Body of pancreas (tissue), 4 donors: ENCODE measurements around the gene KLHDC10.

Experiments used
- POLR2A ChIP-seq, 3 donors: fragments of 450-650 bp; IDR thresholded peaks; one replicate each; pipeline ENCODE4 v1.6.1; 2016; ENCODE audit warnings: antibody characterized with exemption in 3 of 3, mild to moderate bottlenecking in 2 of 3
- TF ChIP-seq, protein P1 (sequence below), 7 experiments: fragments of 450-650 bp in 4 of 7; fragments of 200-600 bp in 3 of 7; sonication (generic) in 3 of 7; IDR thresholded peaks; one replicate each; pipeline ENCODE4 v1.5.1; 2016 to 2019; ENCODE audit warnings: antibody characterized with exemption in 7 of 7

DNA sequence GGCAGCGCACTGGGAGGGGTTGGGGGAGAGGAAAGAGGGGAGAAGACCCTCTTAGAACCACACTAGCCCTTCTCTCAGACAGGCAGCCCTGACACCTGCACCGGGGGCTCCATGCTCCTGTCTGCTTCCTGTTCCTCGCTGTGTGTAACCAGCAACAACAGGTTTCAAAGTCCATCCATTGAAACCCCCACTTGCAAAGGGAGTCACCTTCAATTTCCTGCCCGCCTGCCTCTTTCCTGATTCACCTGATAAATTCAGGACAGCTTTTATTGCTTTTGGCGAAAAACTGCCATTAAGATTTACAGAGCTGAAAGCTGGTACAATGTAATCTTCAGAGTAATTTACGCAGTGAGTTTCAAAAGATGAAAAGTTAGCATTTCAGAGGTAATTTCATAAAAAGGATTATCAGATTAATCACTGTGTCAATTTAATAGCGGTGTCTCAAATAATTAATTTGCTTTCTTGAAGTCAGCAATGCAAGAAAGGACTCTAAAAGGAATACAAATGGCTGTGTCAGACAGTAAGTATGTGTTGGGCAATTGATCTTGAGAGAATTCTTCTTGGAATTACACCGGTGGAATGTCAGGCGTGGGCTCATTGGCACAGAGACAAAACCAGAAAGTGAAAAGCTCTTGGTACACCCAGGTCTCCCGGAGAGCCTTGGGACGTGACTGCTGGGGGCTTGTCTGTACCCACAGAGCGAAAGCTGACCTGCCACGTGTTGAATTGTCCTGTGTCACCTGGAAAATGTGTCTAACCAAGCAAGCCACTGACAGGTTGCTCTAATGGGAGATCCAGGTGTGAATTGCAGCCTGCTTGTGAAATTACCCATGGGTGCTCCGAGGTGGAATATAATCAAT lies 74.2 kb downstream of the KLHDC10 start:
- TF ChIP-seq, protein P1, sequence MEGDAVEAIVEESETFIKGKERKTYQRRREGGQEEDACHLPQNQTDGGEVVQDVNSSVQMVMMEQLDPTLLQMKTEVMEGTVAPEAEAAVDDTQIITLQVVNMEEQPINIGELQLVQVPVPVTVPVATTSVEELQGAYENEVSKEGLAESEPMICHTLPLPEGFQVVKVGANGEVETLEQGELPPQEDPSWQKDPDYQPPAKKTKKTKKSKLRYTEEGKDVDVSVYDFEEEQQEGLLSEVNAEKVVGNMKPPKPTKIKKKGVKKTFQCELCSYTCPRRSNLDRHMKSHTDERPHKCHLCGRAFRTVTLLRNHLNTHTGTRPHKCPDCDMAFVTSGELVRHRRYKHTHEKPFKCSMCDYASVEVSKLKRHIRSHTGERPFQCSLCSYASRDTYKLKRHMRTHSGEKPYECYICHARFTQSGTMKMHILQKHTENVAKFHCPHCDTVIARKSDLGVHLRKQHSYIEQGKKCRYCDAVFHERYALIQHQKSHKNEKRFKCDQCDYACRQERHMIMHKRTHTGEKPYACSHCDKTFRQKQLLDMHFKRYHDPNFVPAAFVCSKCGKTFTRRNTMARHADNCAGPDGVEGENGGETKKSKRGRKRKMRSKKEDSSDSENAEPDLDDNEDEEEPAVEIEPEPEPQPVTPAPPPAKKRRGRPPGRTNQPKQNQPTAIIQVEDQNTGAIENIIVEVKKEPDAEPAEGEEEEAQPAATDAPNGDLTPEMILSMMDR (IDR thresholded peaks at IDR 0.05): no peak
- no peak for TF ChIP-seq POLR2A (IDR thresholded peaks at IDR 0.05)
